ENCODE measurements around the gene GBF1. TPM values are rescaled to one million over a fixed set of nuclear protein-coding genes. Genes with fewer than 3 reads are reported as not detected.

The GBF1 gene
- total RNA-seq, 4 donors from 2014 or later = 32.0 to 54.7 (median 39.4) TPM

DNA sequence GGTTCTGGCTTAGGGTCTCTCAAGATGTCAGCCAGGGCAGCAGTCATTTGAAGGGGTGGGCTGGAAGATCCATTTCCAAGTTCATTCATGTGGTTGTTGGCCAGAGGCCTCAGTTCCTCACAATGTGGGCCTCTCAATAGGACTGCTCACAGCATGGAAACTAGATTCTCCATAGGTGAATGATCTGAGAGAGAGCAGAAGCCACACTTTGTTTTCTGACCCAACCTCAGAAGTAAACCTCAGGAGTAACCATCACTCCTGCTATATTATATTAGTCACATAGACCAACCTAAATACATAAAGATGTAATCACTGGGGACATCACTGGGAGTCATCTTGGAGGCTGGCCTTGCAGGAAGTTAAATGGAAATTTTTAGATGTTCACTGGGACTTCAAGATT is 42.2 kb downstream of the GBF1 start:
- no peak overlapping the region for H3K27ac ChIP-seq
- H3K9me3 ChIP-seq = no peaks in the 10 kb centered on the region
- TF ChIP-seq, protein P1, sequence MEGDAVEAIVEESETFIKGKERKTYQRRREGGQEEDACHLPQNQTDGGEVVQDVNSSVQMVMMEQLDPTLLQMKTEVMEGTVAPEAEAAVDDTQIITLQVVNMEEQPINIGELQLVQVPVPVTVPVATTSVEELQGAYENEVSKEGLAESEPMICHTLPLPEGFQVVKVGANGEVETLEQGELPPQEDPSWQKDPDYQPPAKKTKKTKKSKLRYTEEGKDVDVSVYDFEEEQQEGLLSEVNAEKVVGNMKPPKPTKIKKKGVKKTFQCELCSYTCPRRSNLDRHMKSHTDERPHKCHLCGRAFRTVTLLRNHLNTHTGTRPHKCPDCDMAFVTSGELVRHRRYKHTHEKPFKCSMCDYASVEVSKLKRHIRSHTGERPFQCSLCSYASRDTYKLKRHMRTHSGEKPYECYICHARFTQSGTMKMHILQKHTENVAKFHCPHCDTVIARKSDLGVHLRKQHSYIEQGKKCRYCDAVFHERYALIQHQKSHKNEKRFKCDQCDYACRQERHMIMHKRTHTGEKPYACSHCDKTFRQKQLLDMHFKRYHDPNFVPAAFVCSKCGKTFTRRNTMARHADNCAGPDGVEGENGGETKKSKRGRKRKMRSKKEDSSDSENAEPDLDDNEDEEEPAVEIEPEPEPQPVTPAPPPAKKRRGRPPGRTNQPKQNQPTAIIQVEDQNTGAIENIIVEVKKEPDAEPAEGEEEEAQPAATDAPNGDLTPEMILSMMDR (IDR thresholded peaks at IDR 0.05) = no peak
- TF ChIP-seq POLR2A (IDR thresholded peaks at IDR 0.05) = no peak
- no peak for TF ChIP-seq EP300 (IDR thresholded peaks at IDR 0.05)
- TF ChIP-seq POLR2AphosphoS5 (IDR thresholded peaks at IDR 0.05) = no peak
- peaks cover 0 to 23% (median 2%) of the 10 kb centered on the region in 3 donors for H3K4me1 ChIP-seq
- ATAC-seq = no peak
- H3K27me3 ChIP-seq = no peaks in the 10 kb centered on the region
- H3K36me3 ChIP-seq = no peaks in the 10 kb centered on the region
- H3K4me3 ChIP-seq = no peak overlapping the region

DNA sequence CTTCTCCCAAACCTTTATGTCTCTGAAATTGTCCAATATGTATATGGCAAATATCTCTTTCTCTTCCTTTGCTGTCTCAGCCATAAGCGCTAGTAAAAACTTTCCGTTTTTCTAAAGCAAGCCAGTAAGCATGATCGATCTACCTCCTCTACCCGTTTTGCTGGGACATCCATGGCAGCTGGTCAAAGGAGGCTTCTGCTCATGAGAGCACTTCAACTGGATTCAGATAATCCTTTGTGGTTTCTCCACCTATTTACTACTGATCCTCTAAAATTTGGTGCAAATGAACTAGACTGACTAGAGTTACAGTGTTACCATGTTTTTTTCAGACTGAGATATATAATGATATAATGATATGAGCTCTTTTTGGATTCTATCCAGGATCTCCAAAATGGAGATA is 42.7 kb downstream of the GBF1 start:
- Histone ChIP-seq H3K4me1 (peaks cover 0 to 23% (median 2%) of the 10 kb centered on the region in 3 donors), H3K27me3 (no peaks in the 10 kb centered on the region), H3K36me3 (no peaks in the 10 kb centered on the region), H3K4me3 (no peak overlapping the region), H3K27ac (no peak overlapping the region), H3K9me3 (no peaks in the 10 kb centered on the region)
- 98 to 100% methylated on average over 4 of the region's 4 CpGs for WGBS, 2 donors (ENCODE audit: low coverage in 1 of 2)
- TF ChIP-seq POLR2A (IDR thresholded peaks at IDR 0.05) (no peak), EP300 (IDR thresholded peaks at IDR 0.05) (no peak), POLR2AphosphoS5 (IDR thresholded peaks at IDR 0.05) (no peak)
- TF ChIP-seq, protein P1 (IDR thresholded peaks at IDR 0.05) = no peak
- ATAC-seq = no peak

DNA sequence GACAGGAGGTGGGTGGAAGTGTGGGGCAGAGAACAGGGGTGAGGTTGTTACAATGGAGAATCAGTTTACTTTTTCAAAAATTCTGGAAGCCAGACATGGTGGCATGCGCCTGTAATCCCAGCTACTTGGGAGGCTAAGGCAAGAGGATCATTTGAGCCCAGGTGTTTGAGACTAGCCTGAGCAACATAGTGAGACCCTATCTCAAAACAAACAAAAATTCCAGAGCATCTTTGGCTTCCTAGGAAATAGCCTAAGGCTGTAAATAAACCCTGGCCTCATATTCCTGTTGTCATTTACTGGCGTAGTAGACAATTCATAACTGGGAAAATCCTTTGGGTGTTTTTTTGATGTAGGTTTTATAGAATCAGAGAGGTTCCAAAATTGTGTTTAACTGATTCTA is 44.0 kb downstream of the GBF1 start:
- H3K4me3 ChIP-seq = no peak overlapping the region
- TF ChIP-seq POLR2AphosphoS5 (IDR thresholded peaks at IDR 0.05) (no peak), EP300 (IDR thresholded peaks at IDR 0.05) (no peak), POLR2A (IDR thresholded peaks at IDR 0.05) (no peak)
- TF ChIP-seq, protein P1 (IDR thresholded peaks at IDR 0.05) = no peak

DNA sequence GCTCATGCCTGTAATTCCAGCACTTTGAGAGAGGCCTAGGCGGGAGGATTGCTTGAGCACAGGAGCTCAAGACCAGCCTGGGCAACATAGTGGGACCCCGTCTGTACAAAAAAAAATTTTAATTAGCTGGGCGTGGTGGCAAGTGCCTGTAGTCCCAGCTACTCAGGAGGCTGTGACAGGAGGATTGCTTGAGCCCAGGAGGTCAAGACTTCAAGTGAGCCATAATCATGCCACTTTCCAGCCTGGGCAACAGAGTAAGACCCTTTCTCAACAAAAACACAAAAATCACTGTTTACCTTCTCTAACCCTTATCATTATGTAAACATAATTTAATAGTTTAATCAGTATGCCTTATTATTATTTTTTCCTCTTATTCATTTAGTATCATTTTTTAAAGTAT is 44.5 kb downstream of the GBF1 start:
- H3K4me3 ChIP-seq = no peak overlapping the region
- no peak for ATAC-seq
- no peaks in the 10 kb centered on the region for H3K27me3 ChIP-seq
- no peak overlapping the region for H3K27ac ChIP-seq
- TF ChIP-seq POLR2A (IDR thresholded peaks at IDR 0.05) (no peak), EP300 (IDR thresholded peaks at IDR 0.05) (no peak), POLR2AphosphoS5 (IDR thresholded peaks at IDR 0.05) (no peak)
- TF ChIP-seq, protein P1 (IDR thresholded peaks at IDR 0.05) = no peak
- WGBS, 2 donors (ENCODE audit: low coverage in 1 of 2) = 60 to 89% methylated on average over 1 to 3 of the region's 3 CpGs
- no peaks in the 10 kb centered on the region for H3K9me3 ChIP-seq
- no peaks in the 10 kb centered on the region for H3K36me3 ChIP-seq
- peaks cover 0 to 16% (median 2%) of the 10 kb centered on the region in 3 donors for H3K4me1 ChIP-seq

More for the DNA sequence above, 44.0 kb downstream of the GBF1 start:
- H3K27ac ChIP-seq = no peak overlapping the region
- H3K27me3 ChIP-seq = no peaks in the 10 kb centered on the region
- no peaks in the 10 kb centered on the region for H3K9me3 ChIP-seq
- H3K36me3 ChIP-seq = no peaks in the 10 kb centered on the region
- H3K4me1 ChIP-seq = peaks cover 0 to 16% (median 2%) of the 10 kb centered on the region in 3 donors
- 100% methylated on average over 1 to 2 of the region's 2 CpGs for WGBS, 2 donors (ENCODE audit: low coverage in 1 of 2)
- no peak for ATAC-seq

DNA sequence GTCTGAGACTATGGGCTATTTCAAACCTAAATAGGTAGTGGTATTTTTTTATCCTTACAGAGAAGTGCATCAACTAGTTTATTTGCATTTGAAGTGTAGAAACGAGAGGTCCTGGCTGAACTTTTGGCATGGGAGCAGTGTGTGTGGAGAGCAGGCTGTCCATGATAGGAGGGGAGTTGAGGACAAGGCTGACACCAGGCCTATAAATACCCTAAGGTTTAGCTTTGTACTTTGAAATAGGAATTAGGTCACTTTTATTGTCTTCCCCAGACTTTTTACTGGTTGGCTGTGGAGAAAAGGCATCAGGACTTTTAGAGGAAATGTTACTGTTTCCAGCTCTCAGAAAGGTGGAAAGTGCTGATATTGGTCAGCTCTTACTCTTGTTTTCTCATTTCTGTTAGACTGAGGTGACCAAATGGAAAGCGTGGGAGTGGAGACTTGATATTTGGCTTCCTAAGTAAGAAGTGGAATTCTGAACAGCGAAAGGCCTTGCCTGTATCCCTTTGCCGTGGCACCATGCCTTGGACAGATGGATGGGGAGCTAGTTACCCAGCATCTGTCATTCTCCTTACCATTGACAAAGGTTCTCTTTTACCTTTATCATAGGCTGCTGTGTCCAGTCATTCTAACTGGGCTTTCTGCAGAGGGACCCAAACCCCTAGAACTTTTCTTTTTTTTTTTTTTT is 46.0 kb downstream of the GBF1 start:
- 75 to 89% methylated on average over 3 to 4 of the region's 4 CpGs for WGBS, 2 donors (ENCODE audit: low coverage in 1 of 2)
- ATAC-seq = no peak
- Histone ChIP-seq H3K4me1 (peaks cover 0 to 16% (median 2%) of the 10 kb centered on the region in 3 donors), H3K9me3 (no peaks in the 10 kb centered on the region), H3K27ac (no peak overlapping the region), H3K36me3 (no peaks in the 10 kb centered on the region), H3K4me3 (no peak overlapping the region), H3K27me3 (no peaks in the 10 kb centered on the region)
- TF ChIP-seq, protein P1 (IDR thresholded peaks at IDR 0.05) = no peak
- TF ChIP-seq EP300 (IDR thresholded peaks at IDR 0.05) (no peak), POLR2A (IDR thresholded peaks at IDR 0.05) (no peak), POLR2AphosphoS5 (IDR thresholded peaks at IDR 0.05) (no peak)

Data from gastroesophageal sphincter (tissue), 4 donors.